Myocyte (in vitro differentiated cells): ENCODE measurements around the gene KCNK5. TPM values are rescaled to one million over a fixed set of nuclear protein-coding genes. Genes with fewer than 3 reads are reported as not detected.

Source experiments
- DNase-seq: peaks from one replicate; pipeline ENCODE4 v3.0.0-alpha.2; 2012; ENCODE audit warnings: low read depth
- total RNA-seq: library from RNA; depleted of rRNA; stranded (reverse); fragments of >200 nt; gene quantifications from 2 replicates; pipeline ENCODE4 v1.2.3, GENCODE V29; 2014

Gene KCNK5
- total RNA-seq, 1 donor from 2014 or later = not detected

DNA sequence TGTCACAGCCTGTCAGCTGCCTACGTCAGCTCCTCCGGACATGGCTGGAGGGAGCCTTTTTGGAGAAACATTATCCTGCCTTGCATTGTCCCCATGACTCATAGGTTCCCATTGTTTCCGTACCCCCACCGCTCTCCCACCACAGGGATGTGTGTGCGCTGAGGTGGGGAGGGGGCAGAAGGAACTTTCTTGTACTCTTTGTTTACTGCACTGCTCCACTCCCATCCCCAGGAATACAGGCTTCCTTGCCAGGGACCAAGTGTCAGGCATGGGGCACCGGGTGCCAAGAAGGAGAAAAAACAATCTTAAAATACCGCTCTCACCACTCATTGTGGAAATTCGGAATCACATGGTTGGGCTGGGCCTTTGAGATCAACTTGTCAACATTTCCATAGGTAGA lies 51.0 kb downstream of the KCNK5 start:
- no peak for DNase-seq

DNA sequence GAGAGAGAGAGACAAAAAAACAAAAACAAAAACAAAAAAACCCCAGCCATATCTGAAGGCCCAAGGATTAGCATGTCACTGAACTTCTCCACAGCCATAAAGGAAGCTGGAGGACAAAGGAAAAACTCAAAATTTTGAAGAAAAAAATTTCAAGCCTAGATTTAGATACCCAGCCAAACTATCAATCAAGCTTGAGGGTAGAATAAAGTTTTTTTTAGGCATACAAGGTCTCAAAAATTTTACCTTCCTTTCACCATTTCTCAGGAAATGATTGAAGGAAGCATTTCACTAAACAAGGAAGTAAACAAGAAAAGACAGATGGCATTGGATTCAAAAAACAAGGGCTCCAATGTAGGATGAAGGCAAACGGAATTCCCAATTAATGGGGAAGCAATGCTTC lies 52.1 kb downstream of the KCNK5 start:
- DNase-seq = no peak

DNA sequence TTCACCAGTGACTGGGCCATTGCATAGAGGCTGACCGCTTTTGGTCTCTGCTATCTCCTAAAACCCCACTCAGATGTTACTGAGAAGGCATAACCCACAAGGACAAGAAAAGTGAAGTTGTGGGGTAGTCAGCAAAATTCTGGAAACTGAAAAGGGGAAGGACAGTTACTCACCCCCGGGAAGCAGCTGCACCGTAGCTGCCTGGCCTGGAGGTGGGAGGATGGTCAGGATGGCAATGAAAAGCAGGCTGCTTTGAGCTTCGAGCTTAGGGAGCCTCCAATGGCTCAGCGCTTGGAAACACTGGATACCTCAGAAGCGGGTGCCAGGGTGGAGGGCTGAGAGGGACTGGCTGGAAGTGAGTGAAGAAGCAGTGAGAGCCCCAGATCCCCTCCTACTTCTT lies 56.0 kb downstream of the KCNK5 start:
- DNase-seq = no peak

DNA sequence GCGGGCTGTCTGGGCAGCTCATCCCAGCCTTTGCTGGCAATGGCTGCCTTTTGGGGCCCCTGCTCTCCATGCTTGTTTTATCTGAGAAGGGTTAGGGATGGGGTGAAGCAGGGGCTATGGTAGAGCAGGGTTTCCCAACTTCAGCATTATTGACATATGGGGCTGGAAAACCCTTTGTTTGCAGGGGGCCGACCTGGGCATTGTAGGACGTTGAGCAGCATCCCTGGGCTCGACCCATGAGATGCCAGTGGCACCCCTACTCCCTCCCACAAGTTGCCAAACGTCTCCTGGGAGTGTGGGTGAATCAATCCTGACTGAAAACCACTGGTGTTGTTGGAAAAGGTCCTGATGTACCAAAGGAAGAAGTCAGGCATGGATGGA lies 56.9 kb downstream of the KCNK5 start:
- no peak for DNase-seq

DNA sequence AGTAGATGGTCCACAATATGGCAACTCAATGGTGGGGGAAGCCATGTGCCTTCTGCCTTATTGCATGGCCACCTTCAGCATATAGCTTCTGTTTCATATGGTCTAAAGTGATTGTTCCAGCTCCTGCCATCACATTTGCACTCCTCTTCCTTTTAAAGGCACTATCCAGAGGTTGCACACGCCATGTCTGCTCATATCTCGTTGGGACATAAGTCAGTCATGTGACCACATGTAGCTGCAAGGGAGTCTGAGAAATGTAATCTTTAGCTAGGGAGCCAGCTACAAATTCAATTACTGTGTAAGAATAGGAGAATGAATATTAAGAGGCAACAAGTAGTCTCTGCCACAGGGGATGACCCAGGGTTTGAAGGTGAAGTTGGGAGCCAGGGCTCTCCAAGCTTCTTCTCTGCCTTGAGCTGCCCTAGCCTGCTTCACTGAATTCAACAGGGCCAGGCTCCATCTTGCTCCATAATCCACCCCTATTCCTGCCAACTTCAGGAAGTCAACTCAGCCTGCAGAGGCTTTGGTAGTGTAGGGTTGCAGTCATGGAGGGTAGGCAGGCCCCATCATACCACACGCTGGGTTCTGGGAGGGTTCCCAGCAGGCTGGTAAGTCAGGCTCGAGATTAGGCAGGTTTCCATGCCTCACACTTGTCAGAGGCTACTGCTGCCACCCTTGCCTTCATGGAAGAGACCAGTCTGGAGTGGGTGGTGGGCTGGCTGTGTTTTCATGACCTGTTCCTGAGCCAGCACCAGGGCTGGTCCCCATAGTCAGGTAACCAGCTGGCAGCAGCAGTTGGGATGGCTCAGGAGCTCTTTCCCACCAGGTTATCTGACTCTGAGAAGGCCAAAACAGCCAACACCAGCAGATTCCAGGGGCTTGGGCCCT lies 57.5 kb downstream of the KCNK5 start:
- DNase-seq = no peak

DNA sequence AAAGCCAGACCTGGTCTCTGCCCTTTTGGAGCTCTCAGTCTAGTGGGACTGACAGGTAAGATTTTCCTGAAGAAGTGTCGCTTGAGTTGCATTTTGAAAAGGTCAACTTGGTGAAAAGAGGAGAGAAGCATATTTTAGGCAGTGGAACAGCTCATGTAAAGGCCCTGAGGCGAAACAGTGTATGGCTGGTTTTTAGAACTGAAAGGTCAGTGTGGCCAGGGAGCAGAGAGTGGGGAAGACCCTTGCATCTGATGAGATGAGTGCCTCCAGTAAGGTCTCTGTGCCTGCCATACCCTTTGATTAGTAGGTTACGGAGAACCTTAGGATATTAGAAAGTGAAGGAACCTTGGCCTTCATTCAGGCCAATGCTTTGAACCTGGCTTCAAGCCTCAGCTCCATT lies 58.4 kb downstream of the KCNK5 start:
- no peak for DNase-seq

DNA sequence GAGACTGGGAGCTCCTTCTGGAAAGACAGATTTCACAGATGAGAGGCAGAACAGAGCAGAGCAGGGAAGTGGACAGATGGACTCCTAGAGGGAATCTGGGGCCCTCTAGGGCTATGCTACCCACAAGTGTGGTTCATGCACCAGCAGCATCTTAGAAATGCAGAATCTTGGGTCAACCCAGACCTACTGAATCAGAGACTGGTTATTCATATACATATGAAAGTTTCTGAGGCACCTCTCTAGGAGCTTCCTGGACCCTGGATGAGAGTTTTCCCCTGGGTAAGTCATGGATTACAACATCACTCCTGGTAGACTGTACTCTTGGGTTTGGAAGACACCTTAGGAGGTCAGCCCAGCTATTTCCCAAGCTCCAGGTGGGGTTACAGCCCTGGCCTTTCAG lies 58.9 kb downstream of the KCNK5 start:
- DNase-seq = no peak

DNA sequence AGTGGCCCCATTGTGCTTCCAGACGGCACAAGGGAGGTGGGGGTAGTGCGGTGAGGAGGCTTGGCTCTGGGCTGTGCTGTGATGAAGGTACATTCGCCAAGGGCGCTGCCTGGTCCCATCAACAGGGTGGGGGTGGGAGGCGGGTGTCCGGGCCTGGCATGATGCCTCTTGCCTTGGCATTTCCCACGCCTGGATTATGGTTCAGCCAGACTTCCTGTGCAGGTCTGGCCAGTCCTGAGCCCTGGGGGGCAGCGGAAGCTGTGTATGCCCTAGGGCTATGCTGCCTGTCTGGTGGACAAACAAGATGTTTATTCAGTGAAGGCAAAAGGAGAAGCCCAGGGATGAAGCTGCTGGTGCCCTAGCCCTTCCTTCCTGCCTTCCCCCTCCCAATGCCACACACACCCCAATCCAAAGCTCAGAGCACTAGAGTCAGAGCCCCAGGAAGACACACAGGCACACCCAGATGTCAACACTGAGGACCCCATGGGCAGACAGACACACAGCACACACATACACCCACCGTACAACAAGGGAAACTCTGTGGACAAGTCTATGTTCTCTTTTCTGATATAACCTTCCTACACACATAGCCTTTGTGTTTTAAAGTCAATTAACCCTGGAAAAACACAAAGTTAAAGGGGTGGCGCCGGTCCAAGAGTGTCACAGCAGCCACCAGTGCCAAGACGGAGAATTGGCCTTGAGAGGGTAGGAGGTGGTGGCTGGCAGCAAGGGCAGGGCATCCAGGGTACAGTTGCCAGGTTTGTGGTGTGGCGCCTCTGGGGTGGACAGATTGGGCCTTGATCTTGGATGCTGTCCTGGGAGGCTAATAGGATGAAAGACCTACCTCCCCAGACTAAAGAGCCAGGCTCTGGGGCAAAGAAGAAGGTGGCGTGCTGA lies 59.6 kb downstream of the KCNK5 start:
- DNase-seq = no peak

DNA sequence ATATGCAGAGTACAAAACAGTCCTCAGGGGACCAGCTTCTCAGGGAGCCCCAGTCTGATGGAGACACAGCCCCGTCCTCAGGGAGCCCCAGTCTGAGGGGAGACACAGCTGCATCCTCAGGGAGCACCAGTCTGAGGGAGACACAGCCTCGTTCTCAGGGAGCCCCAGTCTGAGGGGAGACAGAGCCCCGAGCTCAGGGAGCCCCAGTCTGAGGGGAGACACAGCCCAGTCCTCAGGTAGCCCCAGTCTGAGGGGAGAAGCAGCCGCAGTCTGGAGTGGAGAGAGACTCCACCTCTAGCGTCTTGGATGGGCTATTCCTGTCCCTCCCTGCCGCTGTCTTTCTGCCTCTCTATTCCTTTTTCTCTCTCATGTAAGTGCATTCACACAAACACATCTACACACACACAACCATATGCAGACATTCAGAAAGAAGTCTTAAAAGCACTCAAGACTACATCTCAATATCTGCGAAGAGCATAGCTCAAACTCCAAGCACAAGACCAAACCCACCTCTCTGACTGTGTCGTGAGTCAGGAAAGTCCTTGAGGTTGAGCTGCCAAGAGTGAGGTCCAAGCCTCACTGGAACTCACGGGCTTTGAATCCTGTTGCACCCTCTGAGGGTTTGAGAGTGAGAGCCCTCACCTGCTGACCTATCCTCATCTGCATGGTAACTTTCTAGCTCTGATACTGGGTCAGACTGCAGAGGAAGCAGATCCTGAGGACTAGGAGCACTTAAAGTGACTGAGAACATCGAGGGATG lies 61.2 kb downstream of the KCNK5 start:
- DNase-seq = no peak

DNA sequence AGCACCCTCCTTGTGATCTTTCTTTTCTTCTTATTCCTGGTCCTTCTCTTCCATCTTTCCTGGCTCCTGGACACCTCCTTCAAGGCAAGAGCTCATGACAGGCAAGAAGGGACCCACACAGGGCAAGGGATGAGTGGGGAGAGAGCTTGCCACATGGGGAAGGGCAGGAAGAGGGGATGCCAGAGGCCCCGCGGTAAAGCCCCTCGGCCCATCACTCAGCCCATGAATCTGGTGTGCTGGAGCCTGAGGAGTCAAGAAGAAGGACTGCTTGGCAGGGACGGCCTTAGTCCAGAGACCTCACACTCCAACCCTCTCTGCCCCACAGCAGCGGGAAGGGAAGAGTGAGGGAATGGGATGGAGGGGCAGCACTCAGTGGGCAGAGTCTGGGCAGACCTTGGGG lies 62.0 kb downstream of the KCNK5 start:
- no peak for DNase-seq

DNA sequence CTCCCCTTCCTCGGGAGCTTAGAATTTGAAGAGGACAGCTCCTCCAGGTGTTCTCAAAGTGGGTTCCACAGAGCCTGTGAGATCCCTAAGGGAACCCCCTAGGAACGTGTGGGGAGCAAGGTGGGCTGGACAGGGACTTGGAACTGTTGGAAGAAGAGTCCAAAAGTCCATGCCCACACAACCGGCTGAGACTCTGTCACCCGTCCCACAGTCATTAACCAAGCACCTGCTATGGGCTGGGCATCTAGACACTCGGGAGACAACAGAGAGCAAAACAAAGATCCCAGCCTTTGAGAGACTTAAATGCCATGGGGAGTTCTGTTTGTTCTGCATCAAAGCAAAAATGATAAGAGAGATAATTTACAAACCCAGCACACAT lies 62.4 kb downstream of the KCNK5 start:
- no peak for DNase-seq

DNA sequence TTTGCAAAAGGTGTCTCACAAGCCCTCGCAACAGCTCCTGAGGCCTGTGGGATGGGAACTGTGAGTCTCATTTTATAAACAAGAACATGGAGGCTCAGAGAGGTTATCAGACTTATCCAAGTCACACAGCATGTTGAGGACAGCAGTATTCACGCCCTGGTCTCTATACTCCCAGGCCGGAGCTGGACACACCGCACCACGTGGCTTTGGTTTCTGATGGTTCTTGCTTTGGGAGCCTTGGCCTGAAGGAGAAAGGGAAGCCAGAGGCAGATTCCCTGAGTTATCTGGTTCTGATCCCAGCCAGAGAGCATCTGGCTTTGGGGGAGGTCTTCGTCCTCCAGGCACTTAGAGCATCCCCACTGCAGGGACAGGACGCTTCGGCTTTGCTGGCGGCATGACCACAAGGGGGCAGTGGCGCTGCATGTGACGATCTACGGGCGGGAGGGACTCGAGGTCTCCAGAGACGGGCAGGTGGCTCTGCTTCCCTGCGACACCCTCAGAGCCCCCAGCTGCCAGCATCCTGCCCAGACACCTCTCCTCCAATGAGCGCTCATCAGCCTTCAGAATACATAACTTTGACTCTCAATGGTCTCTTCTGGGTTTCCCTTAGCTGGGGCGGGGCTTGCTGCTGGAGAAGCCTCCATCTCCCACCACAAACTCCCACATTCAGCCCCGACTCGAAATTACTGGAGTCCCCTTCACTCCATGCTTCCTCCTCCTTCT lies 62.9 kb downstream of the KCNK5 start:
- peak; percentile 6 for DNase-seq

DNA sequence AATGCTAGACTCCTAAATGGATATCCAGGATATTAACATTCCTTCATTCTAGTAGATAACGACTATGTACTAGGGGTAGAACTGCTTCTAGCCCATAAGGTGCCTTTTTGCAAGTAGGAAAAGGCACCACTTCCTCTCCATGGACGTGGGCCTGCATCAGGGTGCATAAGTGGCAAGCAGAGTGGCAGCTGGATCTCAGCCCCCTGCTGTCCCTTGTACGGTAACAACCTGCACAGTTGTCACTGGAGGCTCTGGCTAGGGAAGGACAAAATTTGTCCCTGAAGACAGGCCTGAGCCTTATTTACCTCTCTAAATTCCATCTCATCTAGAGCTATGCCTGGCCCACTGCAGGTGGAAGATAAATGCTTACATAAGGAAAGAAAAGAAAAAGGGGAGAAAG lies 71.8 kb downstream of the KCNK5 start:
- no peak for DNase-seq

DNA sequence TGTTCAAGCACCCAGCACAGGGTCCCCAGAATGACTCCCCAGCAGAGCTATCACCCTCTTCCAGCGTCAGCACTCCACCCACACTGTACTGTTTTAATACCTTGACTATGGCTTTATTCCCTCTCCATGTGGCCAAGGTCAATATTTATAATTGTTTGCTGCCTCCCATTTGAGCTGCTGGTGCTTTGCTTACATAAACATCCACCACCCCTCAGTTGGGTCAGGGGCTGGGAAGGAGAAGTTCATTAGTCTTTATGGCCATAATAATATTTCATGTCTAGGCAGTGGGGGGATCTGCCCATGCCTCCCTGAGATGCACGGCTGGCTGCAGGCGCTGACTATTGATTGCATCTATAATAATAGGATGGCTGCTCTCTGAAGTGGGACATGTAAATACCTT lies 72.5 kb downstream of the KCNK5 start:
- no peak for DNase-seq

DNA sequence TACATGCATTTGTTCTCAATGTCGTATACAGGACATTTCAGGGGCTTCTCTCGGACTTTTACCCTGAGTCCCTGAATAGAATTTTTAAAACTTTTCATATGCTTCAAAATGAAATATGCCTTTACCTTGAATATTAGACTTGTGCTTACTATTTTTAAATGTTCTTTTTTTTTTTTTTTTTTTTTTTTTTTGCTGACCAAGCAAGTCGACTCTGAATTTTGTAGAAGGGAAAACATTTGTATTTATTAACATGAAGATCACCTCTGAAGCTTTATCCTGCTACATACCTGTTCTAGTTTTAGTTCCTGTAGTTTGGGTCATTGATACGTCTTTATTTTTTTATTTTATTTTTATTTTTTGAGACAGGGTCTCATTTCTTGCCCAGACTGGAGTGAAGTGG lies 74.6 kb downstream of the KCNK5 start:
- DNase-seq = no peak

DNA sequence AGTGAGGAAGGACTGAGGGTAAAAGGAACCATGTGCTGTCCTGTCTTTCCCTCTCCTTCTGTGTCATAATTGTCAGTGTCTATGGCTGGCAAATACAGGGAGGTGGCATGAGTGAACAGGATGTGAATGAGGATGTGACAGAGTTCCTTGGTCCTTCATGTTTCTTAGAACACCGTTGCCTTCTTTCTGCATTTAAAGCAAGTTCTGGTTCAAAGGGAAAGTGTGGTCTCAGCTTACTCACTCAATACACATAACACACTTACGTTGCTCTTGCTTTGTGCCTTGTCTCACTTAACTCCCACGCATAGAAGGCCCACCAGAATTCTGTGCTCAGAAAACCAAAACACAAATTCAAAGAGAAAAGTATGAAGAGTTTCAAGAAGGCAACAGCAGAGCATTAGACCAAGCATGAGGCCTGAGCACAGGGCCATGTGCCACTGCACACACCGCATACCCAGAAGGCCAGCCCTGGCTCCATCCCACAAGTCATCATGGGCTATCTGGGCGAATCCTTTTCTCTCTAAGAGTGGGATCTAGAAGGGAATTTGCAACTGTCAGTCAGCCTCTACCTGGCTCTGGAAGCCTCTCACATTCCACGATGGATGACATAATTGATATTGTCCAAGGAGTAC lies 75.4 kb downstream of the KCNK5 start:
- DNase-seq = no peak

DNA sequence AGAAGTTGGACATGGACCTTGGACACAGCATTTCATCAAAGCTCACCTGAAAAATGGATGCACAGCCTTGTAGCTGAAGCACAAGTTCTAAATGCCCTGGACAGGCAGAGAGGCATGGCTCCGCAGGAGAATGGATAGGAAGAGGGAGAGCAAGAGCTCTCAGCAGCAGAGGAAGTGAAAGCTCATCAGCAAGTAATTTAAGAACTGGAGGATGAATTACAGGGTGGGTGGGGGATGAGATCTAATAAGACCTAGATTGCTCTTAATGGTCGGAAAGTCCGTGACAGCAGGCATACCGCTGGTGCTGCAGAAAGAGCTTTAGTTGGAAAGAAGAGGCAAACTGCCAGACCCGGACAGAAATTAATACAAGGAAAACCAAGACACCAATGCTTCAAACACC lies 77.0 kb downstream of the KCNK5 start:
- no peak for DNase-seq

DNA sequence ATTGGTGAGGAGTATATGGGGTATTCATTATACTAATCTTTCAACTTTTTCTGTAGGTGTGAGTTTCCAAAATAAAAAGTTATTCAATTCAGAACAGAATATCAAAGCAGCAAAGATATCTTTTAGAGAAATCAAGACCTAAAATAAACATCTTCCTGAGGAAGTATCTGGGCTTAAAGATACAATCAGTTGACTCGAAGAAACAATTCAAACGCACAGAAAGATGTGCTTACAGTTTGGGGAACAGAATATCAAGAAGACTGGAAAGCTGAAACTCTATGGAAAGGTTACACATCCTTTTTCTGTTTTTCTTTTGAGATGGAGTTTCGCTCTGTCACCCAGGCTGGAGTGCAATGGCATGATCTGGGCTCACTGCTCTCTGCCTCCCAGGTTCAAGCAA lies 78.1 kb downstream of the KCNK5 start:
- no peak for DNase-seq

DNA sequence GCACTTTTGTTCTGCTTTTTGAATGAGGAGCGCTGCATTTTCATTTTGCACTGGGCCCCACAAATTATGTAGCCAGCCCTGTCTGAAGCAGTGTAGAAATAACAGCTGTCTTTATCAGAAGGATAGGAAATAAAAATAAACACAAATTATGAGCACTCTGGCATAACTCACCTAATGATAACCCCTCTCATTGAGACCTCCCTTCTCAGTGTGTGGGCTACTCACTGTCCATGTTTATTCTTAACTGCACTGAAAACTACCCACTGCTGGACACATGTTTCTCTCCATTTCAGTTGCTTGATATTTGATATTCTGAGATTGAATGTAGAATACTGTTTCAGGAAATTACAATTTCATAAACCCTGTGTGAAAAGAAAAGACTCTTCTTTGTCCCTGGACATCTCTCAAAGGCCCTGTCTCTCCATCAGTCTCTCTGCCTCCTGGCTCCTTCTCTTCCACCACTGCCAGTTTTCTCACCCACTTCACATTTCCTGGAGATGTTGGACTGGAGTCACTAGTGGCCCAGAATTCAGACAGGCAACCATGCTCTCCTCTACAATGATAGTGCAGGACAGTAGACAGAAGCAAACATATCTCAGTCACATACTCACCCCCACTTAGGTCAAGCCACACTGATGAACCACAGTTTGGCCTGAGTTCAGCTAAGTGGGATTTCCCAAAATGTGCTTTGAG lies 84.6 kb downstream of the KCNK5 start:
- no peak for DNase-seq
